Vagina (tissue), 2 donors: ENCODE data around the gene NEUROG2.
"Not testable (repeated sequence)": the region's sequence is repeated elsewhere in the genome, so short reads cannot be mapped to it uniquely, and the experiment has no call there.

ENCODE experiments used
- POLR2A ChIP-seq, 2 donors: fragments of 450-650 bp; IDR thresholded peaks; one replicate each; pipeline ENCODE4 v1.6.1; 2017; ENCODE audit warnings: antibody characterized with exemption in 2 of 2, mild to moderate bottlenecking in 2 of 2, moderate library complexity in 2 of 2
- POLR2AphosphoS5 ChIP-seq, 2 donors: sonication (generic); formaldehyde crosslinking; IDR thresholded peaks; one replicate each; pipeline ENCODE4 v1.9.0; 2017; ENCODE audit warnings: antibody characterized with exemption in 2 of 2, mild to moderate bottlenecking in 2 of 2, low read depth in 1 of 2; ENCODE audit not compliant: insufficient read depth in 1 of 2
- TF ChIP-seq, protein P1 (sequence below), 3 experiments: fragments of 450-650 bp in 2 of 3; fragments of 200-600 bp in 1 of 3; sonication (generic) in 1 of 3; IDR thresholded peaks; one replicate each; pipeline ENCODE4 v1.5.1; 2017 to 2019; ENCODE audit warnings: antibody characterized with exemption in 3 of 3, mild to moderate bottlenecking in 2 of 3, moderate library complexity in 2 of 3

DNA sequence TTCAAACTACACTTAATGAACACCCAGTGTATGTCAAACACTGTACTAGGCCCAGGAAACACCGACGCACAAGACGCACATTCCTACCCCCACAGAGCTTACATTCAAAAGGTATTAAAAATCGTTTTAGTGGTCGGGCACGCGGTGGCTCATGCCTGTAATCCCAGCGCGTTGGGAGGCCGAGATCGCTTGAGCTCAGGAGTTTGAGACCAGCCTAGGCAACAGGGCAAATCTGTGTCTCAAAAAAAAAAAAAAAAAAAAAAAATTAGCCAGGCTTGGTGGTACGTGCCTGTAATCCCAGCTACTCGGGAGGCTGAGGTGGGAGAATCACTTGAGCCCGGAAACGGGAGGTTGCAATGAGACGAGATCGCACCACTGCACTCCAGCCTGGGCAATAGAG lies 6.5 kb upstream of the NEUROG2 start:
- TF ChIP-seq, protein P1, sequence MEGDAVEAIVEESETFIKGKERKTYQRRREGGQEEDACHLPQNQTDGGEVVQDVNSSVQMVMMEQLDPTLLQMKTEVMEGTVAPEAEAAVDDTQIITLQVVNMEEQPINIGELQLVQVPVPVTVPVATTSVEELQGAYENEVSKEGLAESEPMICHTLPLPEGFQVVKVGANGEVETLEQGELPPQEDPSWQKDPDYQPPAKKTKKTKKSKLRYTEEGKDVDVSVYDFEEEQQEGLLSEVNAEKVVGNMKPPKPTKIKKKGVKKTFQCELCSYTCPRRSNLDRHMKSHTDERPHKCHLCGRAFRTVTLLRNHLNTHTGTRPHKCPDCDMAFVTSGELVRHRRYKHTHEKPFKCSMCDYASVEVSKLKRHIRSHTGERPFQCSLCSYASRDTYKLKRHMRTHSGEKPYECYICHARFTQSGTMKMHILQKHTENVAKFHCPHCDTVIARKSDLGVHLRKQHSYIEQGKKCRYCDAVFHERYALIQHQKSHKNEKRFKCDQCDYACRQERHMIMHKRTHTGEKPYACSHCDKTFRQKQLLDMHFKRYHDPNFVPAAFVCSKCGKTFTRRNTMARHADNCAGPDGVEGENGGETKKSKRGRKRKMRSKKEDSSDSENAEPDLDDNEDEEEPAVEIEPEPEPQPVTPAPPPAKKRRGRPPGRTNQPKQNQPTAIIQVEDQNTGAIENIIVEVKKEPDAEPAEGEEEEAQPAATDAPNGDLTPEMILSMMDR (IDR thresholded peaks at IDR 0.05): not testable (repeated sequence)
- TF ChIP-seq POLR2A (IDR thresholded peaks at IDR 0.05); POLR2AphosphoS5 (IDR thresholded peaks at IDR 0.05; ENCODE audit: insufficient read depth in 1 of 2, low read depth in 1 of 2): not testable (repeated sequence)
